ENCODE results near the gene FMNL2. TPM values are rescaled to one million over a fixed set of nuclear protein-coding genes. Genes with fewer than 3 reads are reported as not detected.

Gene FMNL2
- total and polyA plus RNA-seq, 2 experiments from 2014 or later: 4.4 to 18.6 TPM

- Histone ChIP-seq H3K4me2 (ENCODE audit: unreplicated experiment) (no peak overlapping the region), H3K27ac (no peak overlapping the region), H3K9me3 (ENCODE audit: low read depth) (no peaks in the 10 kb centered on the region), H2AFZ (no peak overlapping the region), H3K36me3 (ENCODE audit: low read depth) (no peaks in the 10 kb centered on the region), H3K27me3 (replicated peaks; ENCODE audit: insufficient read depth) (no peaks in the 10 kb centered on the region), H3K4me3 (no peak overlapping the region), H3F3A (ENCODE audit: insufficient read depth) (no peaks in the 10 kb centered on the region), H4K20me1 (ENCODE audit: insufficient read depth) (no peaks in the 10 kb centered on the region), H3K79me2 (ENCODE audit: insufficient read depth) (no peaks in the 10 kb centered on the region), H3K4me1 (ENCODE audit: insufficient read depth) (peaks cover 7% of the 10 kb centered on the region; the same call in 1 of the 2 replicates), H3K9me2 (ENCODE audit: insufficient read depth) (no peaks in the 10 kb centered on the region), H3K9ac (no peak overlapping the region)
- no peak for DNase-seq
- in situ Hi-C loops (cut with MboI): no loop called here
- TF ChIP-seq EZH2phosphoT487 (IDR thresholded peaks at IDR 0.05; ENCODE audit: insufficient read depth, low read depth): no peak
- TF ChIP-seq EZH2 (IDR thresholded peaks at IDR 0.05; ENCODE audit: insufficient read depth, poor library complexity, severe bottlenecking): no peak
- 81 to 87% methylated on average over 3 of the region's 3 CpGs for WGBS, 2 experiments (ENCODE audit: low coverage in 1 of 2, low lambda C conversion rate in 2 of 2, missing lambda C conversion rate in 2 of 2)
Measured at GRCh38 chr2:152326710-152327109, 8.3 kb upstream of the FMNL2 start.

GRCh38 chr2:152328013-152328412 is 7.0 kb upstream of the FMNL2 start:
- H2AFZ ChIP-seq: no peak overlapping the region
- no peak overlapping the region for H3K9ac ChIP-seq
- H3K9me3 ChIP-seq (ENCODE audit: low read depth): no peaks in the 10 kb centered on the region
- in situ Hi-C loops (cut with MboI): no loop called here
- H3K9me2 ChIP-seq (ENCODE audit: insufficient read depth): no peaks in the 10 kb centered on the region
- TF ChIP-seq EZH2 (IDR thresholded peaks at IDR 0.05; ENCODE audit: insufficient read depth, poor library complexity, severe bottlenecking) (no peak), EZH2phosphoT487 (IDR thresholded peaks at IDR 0.05; ENCODE audit: insufficient read depth, low read depth) (no peak)
- no peaks in the 10 kb centered on the region for H4K20me1 ChIP-seq (ENCODE audit: insufficient read depth)
- DNase-seq: no peak
- no peak overlapping the region for H3K4me3 ChIP-seq
- no peaks in the 10 kb centered on the region for H3K36me3 ChIP-seq (ENCODE audit: low read depth)
- 86 to 88% methylated on average over 2 of the region's 2 CpGs for WGBS, 2 experiments (ENCODE audit: low coverage in 1 of 2, low lambda C conversion rate in 2 of 2, missing lambda C conversion rate in 2 of 2)
- H3K4me2 ChIP-seq (ENCODE audit: unreplicated experiment): no peak overlapping the region
- H3K27me3 ChIP-seq (replicated peaks; ENCODE audit: insufficient read depth): no peaks in the 10 kb centered on the region
- no peaks in the 10 kb centered on the region for H3F3A ChIP-seq (ENCODE audit: insufficient read depth)
- no peaks in the 10 kb centered on the region for H3K4me1 ChIP-seq (ENCODE audit: insufficient read depth)
- no peaks in the 10 kb centered on the region for H3K79me2 ChIP-seq (ENCODE audit: insufficient read depth)
- no peak overlapping the region for H3K27ac ChIP-seq

GRCh38 chr2:152330235-152330866 is 4.6 kb upstream of the FMNL2 start:
- H3K9me2 ChIP-seq (ENCODE audit: insufficient read depth): no peaks in the 10 kb centered on the region
- in situ Hi-C loops (cut with MboI): no loop called here

GRCh38 chr2:152334701-152335015 is 316 bp upstream of the FMNL2 start:
- H3K79me2 ChIP-seq (ENCODE audit: insufficient read depth): peaks cover 34% of the 10 kb centered on the region
- in situ Hi-C loops (cut with MboI): no loop called here
- H3K36me3 ChIP-seq (ENCODE audit: low read depth): no peaks in the 10 kb centered on the region
- H3K9ac ChIP-seq: peak overlapping the region; percentile 78
- no peaks in the 10 kb centered on the region for H4K20me1 ChIP-seq (ENCODE audit: insufficient read depth)
- TF ChIP-seq EZH2phosphoT487 (IDR thresholded peaks at IDR 0.05; ENCODE audit: insufficient read depth, low read depth) (no peak), EZH2 (IDR thresholded peaks at IDR 0.05; ENCODE audit: insufficient read depth, poor library complexity, severe bottlenecking) (no peak)
- no peak for DNase-seq
- peaks cover 14% of the 10 kb centered on the region; the same call in 1 of the 2 replicates for H3K4me1 ChIP-seq (ENCODE audit: insufficient read depth)
- peaks cover 12% of the 10 kb centered on the region; the same call in 1 of the 2 replicates for H3F3A ChIP-seq (ENCODE audit: insufficient read depth)
- H3K27me3 ChIP-seq (replicated peaks; ENCODE audit: insufficient read depth): no peaks in the 10 kb centered on the region
- H3K9me2 ChIP-seq (ENCODE audit: insufficient read depth): no peaks in the 10 kb centered on the region
- peak overlapping the region; percentile 85 for H3K4me3 ChIP-seq
- peak overlapping the region; percentile 98 for H2AFZ ChIP-seq
- WGBS, 2 experiments (ENCODE audit: low coverage in 1 of 2, low lambda C conversion rate in 2 of 2, missing lambda C conversion rate in 2 of 2): 5 to 6% methylated on average over 11 of the region's 11 CpGs
- H3K4me2 ChIP-seq (ENCODE audit: unreplicated experiment): peak overlapping the region; percentile 97
- H3K27ac ChIP-seq: no peak overlapping the region
- H3K9me3 ChIP-seq (ENCODE audit: low read depth): no peaks in the 10 kb centered on the region

More at GRCh38 chr2:152330235-152330866, 4.6 kb upstream of the FMNL2 start:
- Histone ChIP-seq H3K27me3 (replicated peaks; ENCODE audit: insufficient read depth) (no peaks in the 10 kb centered on the region), H4K20me1 (ENCODE audit: insufficient read depth) (no peaks in the 10 kb centered on the region), H3K4me1 (ENCODE audit: insufficient read depth) (no peaks in the 10 kb centered on the region), H3F3A (ENCODE audit: insufficient read depth) (no peaks in the 10 kb centered on the region), H3K4me2 (ENCODE audit: unreplicated experiment) (no peak overlapping the region), H3K36me3 (ENCODE audit: low read depth) (no peaks in the 10 kb centered on the region), H3K27ac (no peak overlapping the region), H2AFZ (no peak overlapping the region), H3K9me3 (ENCODE audit: low read depth) (no peaks in the 10 kb centered on the region), H3K79me2 (ENCODE audit: insufficient read depth) (no peaks in the 10 kb centered on the region; the same call in 1 of the 2 replicates), H3K9ac (no peak overlapping the region), H3K4me3 (no peak overlapping the region)
- DNase-seq: no peak
- TF ChIP-seq EZH2phosphoT487 (IDR thresholded peaks at IDR 0.05; ENCODE audit: insufficient read depth, low read depth) (no peak), EZH2 (IDR thresholded peaks at IDR 0.05; ENCODE audit: insufficient read depth, poor library complexity, severe bottlenecking) (no peak)
- WGBS, 2 experiments (ENCODE audit: low coverage in 1 of 2, low lambda C conversion rate in 2 of 2, missing lambda C conversion rate in 2 of 2): 67 to 68% methylated on average over 4 of the region's 4 CpGs
